Stromal cell of bone marrow (primary cell): Measurements from ENCODE around the gene JAM3.

Source experiments
- DNase-seq: peaks from one replicate; pipeline ENCODE4 v3.0.0-alpha.2; 2012; ENCODE audit warnings: low read depth

The JAM3 gene

GRCh38 chr11:134145715-134146114, 76.8 kb downstream of the JAM3 start:
- no peak for DNase-seq

DNA sequence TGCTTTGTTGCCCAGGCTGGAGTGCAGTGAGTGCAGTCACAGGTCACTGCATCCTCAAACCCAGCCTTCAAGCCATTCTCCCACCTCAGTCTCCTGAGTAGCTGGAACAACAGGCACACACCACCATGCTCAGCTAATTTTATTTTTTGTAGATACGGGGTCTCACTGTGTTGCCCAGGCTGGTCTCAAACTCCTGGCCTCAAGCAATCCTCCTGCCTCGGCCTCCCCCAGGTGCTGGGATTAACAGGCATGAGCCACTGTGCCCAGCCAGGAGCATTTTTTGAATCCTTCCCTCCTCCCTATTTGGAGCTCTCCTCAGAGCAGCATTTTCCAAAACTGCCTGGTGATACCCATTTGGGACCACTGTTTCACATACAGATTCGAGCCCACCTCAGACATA, 77.7 kb downstream of the JAM3 start:
- no peak for DNase-seq

- no peak for DNase-seq
Observed at GRCh38 chr11:134149371-134149770, 80.5 kb downstream of the JAM3 start.

DNA sequence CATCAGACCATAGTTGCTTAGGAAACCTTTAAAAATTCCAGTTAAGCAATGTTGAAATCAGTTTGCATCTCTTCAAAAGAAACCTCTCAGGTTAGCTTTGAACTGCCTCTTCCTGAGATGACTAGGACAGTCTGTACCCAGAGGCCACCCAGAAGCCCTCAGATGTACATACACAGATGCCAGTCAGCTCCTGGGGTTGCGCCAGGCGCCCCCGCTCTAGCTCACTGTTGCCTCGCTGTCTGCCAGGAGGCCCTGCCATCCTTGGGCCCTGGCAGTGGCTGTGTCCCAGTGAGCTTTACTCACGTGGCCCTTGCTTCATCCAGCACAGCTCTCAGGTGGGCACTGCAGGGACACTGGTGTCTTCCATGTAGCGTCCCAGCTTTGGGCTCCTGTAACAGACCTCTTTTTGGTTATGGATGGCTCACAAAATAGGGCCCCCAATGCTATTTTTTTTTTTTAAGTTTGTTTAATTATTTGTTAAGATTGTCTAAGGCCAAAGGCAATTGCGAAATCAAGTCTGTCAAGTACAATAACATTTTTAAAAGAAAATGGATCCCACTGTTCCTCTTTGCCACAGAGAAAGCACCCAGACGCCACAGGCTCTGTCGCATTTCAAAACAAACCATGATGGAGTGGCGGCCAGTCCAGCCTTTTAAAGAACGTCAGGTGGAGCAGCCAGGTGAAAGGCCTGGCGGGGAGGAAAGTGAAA, 81.5 kb downstream of the JAM3 start:
- no peak for DNase-seq

DNA sequence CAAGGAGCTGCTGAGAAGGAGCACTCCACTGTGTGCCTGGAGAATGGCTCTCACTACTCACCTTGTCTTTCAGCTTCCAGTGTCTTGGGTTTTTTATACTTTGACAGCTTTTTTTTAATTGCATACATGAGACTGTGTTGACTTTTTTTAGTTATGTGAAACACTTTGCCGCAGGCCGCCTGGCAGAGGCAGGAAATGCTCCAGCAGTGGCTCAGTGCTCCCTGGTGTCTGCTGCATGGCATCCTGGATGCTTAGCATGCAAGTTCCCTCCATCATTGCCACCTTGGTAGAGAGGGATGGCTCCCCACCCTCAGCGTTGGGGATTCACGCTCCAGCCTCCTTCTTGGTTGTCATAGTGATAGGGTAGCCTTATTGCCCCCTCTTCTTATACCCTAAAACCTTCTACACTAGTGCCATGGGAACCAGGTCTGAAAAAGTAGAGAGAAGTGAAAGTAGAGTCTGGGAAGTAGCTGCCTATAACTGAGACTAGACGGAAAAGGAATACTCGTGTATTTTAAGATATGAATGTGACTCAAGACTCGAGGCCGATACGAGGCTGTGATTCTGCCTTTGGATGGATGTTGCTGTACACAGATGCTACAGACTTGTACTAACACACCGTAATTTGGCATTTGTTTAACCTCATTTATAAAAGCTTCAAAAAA, 82.3 kb downstream of the JAM3 start:
- DNase-seq = no peak

DNA sequence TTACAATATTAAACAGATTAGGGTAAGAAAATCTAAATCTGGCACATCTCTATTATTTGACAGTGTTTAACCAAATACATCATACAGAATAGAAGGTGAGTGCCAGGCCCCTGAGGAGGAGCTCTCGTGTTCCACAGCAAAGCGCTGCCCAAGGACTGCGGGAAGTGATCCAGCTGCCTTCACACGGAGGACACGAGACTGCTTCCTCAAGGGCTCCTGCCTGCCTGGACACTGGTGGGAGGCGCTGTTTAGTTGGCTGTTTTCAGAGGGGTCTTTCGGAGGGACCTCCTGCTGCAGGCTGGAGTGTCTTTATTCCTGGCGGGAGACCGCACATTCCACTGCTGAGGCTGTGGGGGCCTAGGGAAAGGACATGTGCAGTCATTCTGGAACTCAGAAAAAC, 83.8 kb downstream of the JAM3 start:
- DNase-seq = no peak

DNA sequence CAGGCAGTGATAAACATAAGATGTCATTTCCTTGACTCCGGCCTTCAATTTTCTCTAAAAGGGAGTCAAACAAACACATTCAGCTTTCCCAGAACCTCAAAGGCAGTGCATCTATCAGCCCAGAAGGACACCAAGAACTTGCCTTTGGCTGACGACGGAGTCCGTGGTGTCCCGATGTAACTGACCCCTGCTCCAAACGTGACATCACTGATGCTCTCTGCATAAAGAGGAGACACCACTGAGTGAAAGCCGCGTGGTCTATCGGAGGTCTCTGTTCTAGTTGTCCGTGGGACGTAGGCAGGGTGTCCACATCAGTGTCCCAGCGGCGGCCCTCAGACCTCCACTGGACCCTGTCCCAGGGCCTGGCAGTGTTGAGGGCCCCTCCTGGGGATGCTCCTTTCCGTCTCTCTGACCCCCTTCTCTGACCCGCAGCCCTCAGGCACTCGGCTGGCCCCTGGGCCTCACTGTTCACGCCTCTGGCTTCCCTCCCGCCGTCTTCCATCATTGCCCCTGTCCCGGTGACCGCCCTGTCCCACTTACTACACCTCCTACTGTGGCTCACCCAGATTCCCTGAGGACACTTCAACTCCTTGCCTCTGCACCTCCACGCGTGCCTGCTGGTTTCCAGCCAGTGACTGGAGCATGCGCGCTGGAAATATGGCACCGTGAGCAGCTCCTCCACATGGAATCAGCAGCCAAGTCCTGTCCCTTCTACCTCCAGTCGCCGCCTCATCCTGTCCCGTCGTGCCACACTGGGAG, 84.5 kb downstream of the JAM3 start:
- no peak for DNase-seq

DNA sequence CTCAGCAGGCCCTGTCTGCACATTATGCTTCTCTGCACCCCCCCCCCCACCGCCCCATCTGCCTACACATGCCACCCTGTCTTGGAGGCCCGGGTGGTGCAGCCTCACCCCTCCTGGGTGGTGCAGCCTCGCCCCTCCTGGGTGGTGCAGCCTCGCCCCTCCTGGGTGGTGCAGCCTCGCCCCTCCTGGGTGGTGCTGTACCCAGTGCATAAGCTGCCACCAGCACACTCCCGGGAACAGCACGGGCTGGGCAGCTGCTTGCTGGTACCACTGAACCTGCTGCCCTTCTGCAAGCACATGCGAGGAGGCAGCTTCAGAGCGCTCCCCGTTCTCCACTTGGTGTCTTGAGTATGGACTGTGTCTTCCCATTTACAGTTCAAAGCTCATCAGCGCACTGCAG, 85.6 kb downstream of the JAM3 start:
- DNase-seq = no peak

DNA sequence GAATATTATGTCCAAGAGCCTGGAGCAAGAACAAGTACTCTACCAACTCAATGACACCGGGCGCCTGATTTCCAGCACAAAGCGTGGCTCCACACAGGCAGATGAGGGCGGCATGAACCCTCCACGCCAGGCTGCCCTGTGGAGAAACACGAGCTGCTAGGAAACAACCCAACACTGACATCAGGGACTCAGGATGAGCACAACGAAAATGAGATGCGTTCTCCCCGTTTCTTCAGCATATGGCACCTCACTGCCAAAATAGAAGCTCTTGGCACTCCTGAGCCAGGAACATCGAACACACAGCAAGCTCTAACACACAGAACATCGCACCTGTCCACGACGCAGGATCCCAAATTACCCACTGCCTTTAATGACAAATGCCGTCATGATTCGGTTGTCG, 86.6 kb downstream of the JAM3 start:
- no peak for DNase-seq

DNA sequence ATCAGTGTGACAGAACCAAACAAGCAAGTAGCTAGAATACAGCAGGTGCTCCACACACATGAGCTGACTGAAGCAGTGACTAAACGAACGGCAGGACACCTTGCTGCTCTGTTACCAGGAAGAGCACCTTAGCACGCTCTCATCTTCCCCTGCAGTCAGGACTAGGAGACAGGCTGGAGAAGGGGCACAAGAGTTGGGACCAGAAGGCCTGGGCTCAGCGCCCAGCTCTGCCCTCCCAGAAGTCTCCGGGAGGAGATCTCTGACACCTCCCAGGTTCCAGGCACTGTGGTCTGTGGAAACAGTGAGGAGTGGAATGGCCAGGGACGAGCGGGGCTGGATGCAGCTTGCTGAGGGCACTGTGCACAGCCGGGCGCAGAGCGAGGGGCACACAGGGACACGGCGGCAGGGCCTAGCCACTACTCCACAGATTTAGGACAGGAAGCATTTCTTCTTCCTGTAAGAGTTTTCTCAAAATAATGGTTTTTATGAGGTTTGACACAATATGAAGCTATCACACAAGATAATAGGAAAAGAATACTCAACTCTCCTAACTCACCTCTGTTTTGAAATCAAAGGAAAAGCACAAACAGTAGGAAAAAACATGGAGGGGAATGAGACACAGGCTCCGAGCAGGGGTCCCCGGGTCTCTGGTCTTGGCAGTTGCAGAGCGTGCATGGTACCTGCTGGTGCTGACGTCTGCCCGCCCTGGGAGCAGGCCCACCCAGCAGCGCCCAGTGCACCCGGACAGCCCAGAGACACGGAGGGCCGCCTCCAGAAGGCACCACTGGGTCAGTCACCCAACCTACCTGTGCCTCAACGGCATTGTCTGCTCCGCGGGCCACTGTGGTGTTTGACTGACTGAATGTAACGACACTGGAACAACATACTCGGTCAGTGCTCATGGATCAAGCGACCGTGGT, 87.3 kb downstream of the JAM3 start:
- no peak for DNase-seq

DNA sequence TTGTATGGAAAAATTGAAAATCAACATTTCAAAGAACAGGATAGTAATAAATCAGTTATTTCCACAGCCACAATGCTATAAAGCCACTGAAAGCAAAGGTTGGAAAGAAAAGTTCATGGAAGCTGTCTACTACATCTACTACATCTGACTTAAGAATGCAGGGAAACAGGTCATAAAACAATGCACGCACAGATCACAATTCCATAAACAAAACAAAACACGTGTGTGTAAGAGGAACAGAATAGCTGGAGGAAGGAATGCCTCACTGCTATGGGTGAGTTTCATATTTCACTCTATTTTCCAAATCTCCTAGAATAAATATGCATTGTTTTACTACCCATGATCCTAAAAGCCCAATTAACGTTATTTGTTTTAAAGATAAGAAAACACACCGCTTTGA, 88.6 kb downstream of the JAM3 start:
- no peak for DNase-seq

DNA sequence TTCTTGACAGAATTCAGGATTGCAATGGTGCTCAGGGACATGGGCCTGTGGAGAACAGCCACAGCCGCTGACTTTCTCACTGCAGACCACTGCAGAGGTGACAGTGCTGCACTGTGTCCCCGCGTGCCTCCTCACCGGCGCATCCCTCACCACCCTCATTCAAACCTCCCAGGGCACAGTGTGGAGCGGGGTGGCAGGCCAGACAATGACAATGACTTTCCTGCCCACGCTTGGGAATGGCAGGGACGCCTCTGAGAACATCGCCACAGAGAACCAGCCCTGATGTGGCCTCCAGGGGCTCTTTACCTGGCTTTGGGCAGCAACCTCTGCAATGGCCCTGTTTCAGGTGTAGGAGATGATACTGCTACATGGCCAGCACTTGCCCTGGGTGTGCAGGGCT, 89.2 kb downstream of the JAM3 start:
- DNase-seq = no peak

- DNase-seq = no peak
Observed at GRCh38 chr11:134159652-134160051, 90.8 kb downstream of the JAM3 start.

- no peak for DNase-seq
Observed at GRCh38 chr11:134164490-134165370, 95.9 kb downstream of the JAM3 start.

- no peak for DNase-seq
Observed at GRCh38 chr11:134170177-134170918, 101.5 kb downstream of the JAM3 start.

GRCh38 chr11:134170919-134171281, 102.0 kb downstream of the JAM3 start:
- DNase-seq = no peak

GRCh38 chr11:134171951-134172350, 103.1 kb downstream of the JAM3 start:
- DNase-seq = no peak

DNA sequence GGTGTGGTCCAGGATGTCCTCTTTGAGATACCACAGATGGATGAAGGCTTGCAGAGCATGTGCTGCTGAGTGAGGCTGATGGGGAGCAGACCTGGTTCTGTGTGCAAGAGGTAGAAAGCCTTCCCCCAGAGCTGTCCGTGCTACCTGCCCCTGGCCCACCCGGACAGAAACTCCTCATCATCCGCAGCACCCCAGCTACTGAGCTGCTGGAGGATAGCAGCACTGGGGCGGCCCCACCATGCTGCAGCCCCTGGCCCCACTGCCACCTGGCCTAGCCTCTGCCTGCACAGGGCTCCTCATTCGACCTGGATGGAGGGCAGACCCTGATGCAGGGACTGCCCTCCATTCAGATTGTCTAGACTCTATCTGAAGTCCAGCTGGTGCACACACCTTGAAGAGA, 104.4 kb downstream of the JAM3 start:
- no peak for DNase-seq

DNA sequence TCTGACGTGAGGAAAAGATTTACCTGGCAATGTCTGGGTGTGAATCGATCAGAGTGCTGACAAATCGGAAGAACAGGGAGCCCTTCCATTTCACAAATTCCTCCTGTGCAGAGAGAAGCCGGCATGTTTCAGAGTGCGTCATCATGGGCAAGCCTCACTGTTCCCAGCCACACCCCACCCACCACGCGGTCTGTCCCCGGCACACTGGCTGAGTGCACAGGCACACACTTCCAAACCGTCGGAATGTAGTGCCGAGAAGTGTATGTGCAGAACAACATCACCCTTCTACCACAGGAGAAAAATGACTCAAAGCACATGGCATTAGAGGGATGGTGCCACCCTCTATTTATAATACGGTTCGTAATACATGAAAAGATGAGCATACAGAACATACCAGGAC, 107.4 kb downstream of the JAM3 start:
- DNase-seq = no peak

DNA sequence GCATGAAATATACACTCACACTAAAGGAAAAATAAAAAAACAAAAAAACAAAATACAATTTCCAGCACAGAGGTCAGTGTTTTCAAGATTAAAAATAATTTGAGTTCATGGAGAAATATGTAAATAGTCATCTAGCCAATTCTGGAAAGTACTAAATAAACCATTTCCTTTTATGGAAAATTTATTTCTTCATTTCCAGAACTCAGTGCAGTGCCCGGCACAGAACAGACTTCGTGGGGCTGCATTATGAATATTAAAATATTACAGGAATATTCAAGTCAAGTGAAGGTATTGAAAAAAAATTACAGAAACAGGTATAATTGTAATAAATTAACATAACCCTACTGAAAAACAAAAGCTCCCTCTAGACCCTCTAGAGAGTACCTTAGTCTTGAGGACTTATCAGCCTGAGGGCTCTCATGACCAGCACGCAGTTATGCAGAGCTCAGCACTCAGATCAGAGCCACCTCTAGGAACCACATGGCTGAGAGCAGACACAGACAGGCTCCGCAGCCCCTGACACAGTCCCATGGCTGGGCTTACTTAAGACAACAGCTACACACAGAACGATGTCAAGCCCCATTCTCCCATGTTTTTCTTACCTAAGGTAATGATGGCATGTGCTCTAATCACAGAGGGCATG, 109.3 kb downstream of the JAM3 start:
- no peak for DNase-seq
